AG04449 (cell line): ENCODE data around the gene NMUR1.

ENCODE experiments used
- CTCF ChIA-PET: fragments of 350-600 bp; formaldehyde crosslinking; extraction: SDS; loops from one replicate; lab custom pipeline; 2021; ENCODE audit warnings: antibody characterized with exemption; lab: Yijun Ruan, JAX
- POLR2A ChIA-PET: fragments of 400-600, 350-600 bp; formaldehyde crosslinking; extraction: SDS; loops from one replicate; lab custom pipeline; 2020; ENCODE audit warnings: antibody characterized with exemption, inconsistent platforms; lab: Yijun Ruan, JAX
- DNase-seq: peaks from one replicate; pipeline ENCODE4 v3.0.0-alpha.2; 2010; ENCODE audit warnings: low read depth, low spot score
- H3K4me3 ChIP-seq: 2 replicates; pipeline ENCODE4 v1.5.1; 2011; ENCODE audit warnings: low read depth, mild to moderate bottlenecking, control low read depth, low read length
- TF ChIP-seq, protein P1 (sequence below): IDR thresholded peaks from one replicate; pipeline ENCODE4 v1.5.1; 2011; ENCODE audit warnings: mild to moderate bottlenecking, moderate library complexity, low read length, control low read depth, inconsistent platforms; ENCODE audit not compliant: insufficient read depth; ENCODE audit errors: missing control alignments

NMUR1 gene

DNA sequence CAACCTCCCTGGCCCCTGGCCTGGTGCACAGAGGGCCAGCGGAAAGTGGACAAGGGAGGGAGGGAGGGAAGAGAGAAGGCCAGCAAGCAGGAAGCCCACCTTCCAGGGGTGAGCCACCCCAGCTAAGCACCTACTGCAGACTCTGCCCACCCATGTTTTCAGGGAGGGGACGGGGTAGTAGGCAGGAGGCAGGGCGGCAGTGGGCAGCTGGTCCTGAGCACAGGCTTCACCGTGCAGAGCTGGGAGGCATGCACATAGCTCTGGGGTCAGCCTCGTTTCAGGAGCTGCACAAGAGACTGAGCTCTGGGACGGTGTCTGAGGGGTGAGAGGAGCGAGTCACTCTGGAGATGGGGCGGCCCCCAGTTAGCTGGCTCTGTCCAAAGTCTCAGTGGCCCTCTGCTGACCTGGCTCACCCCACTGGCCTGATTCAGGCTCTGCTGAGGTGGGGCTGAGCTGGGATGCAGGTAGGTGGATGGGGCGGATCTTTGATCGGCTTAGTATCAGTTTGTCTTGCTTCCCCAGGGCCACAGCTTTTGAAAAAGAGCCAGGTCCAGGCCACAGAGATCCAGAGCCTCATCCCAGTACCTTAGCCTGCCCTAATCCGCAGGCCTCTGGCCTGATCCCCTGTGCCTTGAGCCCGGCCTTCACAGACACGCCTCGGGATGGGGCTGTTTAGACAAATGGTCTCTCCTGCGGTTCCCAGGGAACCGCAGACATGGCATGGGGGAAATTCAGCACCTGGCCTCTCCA is 3.7 kb downstream of the NMUR1 start:
- ChIA-PET POLR2A (interaction anchor here (0.7 kb wide), 1 partner anchor 8 kb away, joined by 4 read pairs; no protein-coding TSS in a partner anchor), CTCF (interaction anchor here (1.4 to 1.6 kb wide), 3 partner anchors 9 to 34 kb away, joined by 4 to 10 read pairs (median 5); no protein-coding TSS in a partner anchor)
- TF ChIP-seq, protein P1, sequence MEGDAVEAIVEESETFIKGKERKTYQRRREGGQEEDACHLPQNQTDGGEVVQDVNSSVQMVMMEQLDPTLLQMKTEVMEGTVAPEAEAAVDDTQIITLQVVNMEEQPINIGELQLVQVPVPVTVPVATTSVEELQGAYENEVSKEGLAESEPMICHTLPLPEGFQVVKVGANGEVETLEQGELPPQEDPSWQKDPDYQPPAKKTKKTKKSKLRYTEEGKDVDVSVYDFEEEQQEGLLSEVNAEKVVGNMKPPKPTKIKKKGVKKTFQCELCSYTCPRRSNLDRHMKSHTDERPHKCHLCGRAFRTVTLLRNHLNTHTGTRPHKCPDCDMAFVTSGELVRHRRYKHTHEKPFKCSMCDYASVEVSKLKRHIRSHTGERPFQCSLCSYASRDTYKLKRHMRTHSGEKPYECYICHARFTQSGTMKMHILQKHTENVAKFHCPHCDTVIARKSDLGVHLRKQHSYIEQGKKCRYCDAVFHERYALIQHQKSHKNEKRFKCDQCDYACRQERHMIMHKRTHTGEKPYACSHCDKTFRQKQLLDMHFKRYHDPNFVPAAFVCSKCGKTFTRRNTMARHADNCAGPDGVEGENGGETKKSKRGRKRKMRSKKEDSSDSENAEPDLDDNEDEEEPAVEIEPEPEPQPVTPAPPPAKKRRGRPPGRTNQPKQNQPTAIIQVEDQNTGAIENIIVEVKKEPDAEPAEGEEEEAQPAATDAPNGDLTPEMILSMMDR: no peak
- no peak for DNase-seq
- H3K4me3 ChIP-seq: no peak overlapping the region

DNA sequence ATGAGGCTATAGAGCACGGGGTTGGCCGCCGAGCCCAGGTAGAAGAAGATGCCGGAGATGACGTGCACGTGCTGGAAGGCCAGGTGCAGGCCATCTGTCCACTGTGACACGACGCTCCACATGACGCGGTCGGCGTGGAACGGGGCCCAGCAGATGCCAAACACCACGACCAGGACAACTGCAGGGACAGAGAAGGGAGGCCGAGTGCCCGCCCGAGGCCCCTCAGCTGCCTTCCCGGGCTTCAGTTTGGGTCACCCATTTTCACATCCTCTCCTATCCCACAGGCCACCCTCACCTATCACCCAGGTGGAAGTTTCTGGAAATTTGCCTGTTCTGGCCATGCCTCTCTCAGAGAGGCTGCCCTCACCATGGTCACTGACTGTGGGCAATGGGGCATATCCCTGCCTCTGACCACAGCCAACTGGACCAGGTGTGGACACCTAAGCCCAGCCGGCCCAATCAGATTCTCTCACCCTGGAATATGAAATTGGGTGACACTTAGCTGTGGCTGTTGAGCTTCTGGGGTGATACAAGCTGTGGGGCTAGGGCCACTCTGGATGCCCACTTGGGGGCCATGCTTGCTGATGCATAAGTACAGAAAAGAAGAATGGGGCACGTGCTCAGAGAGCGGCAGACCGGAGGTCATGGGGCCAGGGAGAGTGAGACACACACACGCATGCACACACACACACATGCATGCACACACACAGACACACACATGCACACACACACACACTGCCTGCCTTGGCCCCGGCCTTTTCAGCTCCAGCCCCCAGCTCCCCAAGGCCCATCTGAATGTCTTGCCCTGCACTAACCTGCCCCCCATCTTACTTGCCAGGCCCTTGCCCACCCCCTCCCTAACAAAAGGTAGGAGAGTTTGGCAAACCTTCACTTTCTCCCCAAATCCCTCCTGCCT is 4.7 kb downstream of the NMUR1 start:
- ChIA-PET POLR2A (interaction anchor here (0.7 kb wide), 1 partner anchor 9 kb away, joined by 4 read pairs; no protein-coding TSS in a partner anchor), CTCF (interaction anchor here (0.6 to 1.6 kb wide), 4 partner anchors 8 to 36 kb away, joined by 3 to 10 read pairs (median 4); no protein-coding TSS in a partner anchor)
- TF ChIP-seq, protein P1: no peak
- DNase-seq: no peak
- no peak overlapping the region for H3K4me3 ChIP-seq

GRCh38 chr2:231524477-231525247 is 5.6 kb downstream of the NMUR1 start:
- TF ChIP-seq, protein P1: no peak
- DNase-seq: no peak
- CTCF ChIA-PET: interaction anchor here (1.3 to 1.7 kb wide), 3 partner anchors 9 to 42 kb away, joined by 3 to 6 read pairs (median 3); no protein-coding TSS in a partner anchor
- POLR2A ChIA-PET: no interaction called here
- no peak overlapping the region for H3K4me3 ChIP-seq

DNA sequence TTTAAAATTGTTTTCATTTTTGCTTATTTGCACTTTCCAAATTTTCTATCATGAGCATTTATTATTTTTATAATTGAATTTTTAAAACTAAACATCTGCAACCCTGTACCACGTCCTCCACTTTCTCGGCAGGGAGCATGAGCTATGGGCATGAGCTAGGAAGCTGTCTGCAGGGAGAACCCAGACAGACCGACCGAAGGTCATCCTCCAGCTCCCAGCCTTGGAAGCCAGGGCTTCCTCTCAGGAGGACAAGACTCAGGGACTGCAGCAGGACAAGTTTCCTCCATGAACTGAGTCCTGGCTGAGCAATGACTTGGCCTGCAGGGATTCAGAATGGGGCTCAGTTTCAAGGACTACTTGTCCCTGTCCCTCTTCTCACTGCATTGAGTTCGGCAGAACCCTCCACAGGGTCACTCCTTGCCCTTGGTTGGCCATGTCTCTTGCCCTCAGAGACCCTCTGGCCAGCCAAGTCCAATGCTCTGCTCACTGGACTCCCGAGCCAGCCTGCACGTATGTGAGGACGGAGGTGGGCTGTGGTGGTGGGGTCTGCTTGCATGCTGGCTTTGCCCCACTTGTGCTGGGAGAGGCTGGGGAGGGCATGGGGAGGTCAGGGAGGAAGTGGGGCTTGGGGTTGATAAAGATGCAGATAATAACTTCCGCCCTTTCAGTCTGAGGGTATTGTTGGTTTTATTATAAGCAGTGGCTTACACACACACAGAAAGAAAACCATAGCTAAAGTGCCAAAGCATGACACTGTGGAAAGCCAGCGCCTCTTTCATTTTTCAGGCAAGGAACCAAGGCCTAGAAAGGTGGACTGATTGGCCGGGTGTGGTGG is 6.6 kb downstream of the NMUR1 start:
- TF ChIP-seq, protein P1: no peak
- ChIA-PET POLR2A (no interaction called here), CTCF (interaction anchor here (1.4 to 2.0 kb wide), 3 partner anchors 12 to 78 kb away, joined by 3 to 6 read pairs (median 6); no protein-coding TSS in a partner anchor)
- H3K4me3 ChIP-seq: no peak overlapping the region
- no peak for DNase-seq

GRCh38 chr2:231522418-231523180 is 7.6 kb downstream of the NMUR1 start:
- H3K4me3 ChIP-seq: no peak overlapping the region
- TF ChIP-seq, protein P1: no peak
- ChIA-PET POLR2A (no interaction called here), CTCF (interaction anchor here (1.0 to 2.0 kb wide), 5 partner anchors 8 to 79 kb away, joined by 3 to 6 read pairs (median 4); no protein-coding TSS in a partner anchor)
- no peak for DNase-seq
